ENCODE measurements around the gene PRKAB2. TPM values are rescaled to one million over a fixed set of nuclear protein-coding genes. Genes with fewer than 3 reads are reported as not detected.

Gene PRKAB2
- total RNA-seq, 1 experiment from 2014 or later, result 17.8 TPM

- no peak overlapping the region for H3K18ac ChIP-seq (ENCODE audit: insufficient read length, low read depth, low read length)
- H3K79me1 ChIP-seq (ENCODE audit: insufficient read depth, low read depth, low read length, poor library complexity, severe bottlenecking), result no peaks in the 10 kb centered on the region
- H4K91ac ChIP-seq (ENCODE audit: insufficient read length, low read depth, low read length), result no peak overlapping the region
- no peak overlapping the region for H2BK15ac ChIP-seq (ENCODE audit: low read depth, low read length)
- no peak overlapping the region for H3T11ph ChIP-seq (ENCODE audit: low read length)
- no peak overlapping the region for H3K9ac ChIP-seq (ENCODE audit: extremely low read depth, insufficient read length, low read length)
- no peak overlapping the region for H2AK5ac ChIP-seq (ENCODE audit: insufficient read length, low read length)
- no peak overlapping the region for H3K4ac ChIP-seq (ENCODE audit: low read depth, low read length)
- no peak overlapping the region for H2BK5ac ChIP-seq (ENCODE audit: insufficient read length, low read length)
- H3K27me3 Mint-ChIP-seq (ENCODE audit: low read depth), result no peaks in the 10 kb centered on the region; the same call in 1 of the 2 replicates
- no peak overlapping the region for H4K8ac ChIP-seq (replicated peaks; ENCODE audit: insufficient read length, low read depth, low read length)
- H2BK20ac ChIP-seq (ENCODE audit: low read depth, low read length, poor library complexity, severe bottlenecking), result no peak overlapping the region
- no peak overlapping the region for H2AFZ ChIP-seq (ENCODE audit: low read length)
- no peaks in the 10 kb centered on the region for H3K4me1 ChIP-seq (ENCODE audit: insufficient read depth, low read length)
- no peaks in the 10 kb centered on the region; a peak in 1 of 7 replicates for H3K36me3 Mint-ChIP-seq (ENCODE audit: insufficient read depth in 1 of 3, low read depth in 3 of 3)
- H3K4me3 Mint-ChIP-seq, result no peak overlapping the region
- no peak overlapping the region for H3K14ac ChIP-seq (ENCODE audit: insufficient read depth, low read length)
- H3K4me2 ChIP-seq (ENCODE audit: insufficient read depth, insufficient read length, low read length), result no peak overlapping the region
- H3K56ac ChIP-seq (ENCODE audit: insufficient read length, low read depth, low read length), result no peak overlapping the region
- no peak overlapping the region for H2BK120ac ChIP-seq (ENCODE audit: low read depth, low read length, poor library complexity, severe bottlenecking)
- no CpG with 5 or more reads among the region's 7 CpGs for WGBS (ENCODE audit: extremely low coverage, insufficient read length, low lambda C conversion rate)
- no peaks in the 10 kb centered on the region for H3K9me3 ChIP-seq (ENCODE audit: control insufficient read depth, low read depth, low read length)
- TF ChIP-seq CTCF (conservative IDR thresholded peaks at IDR 0.05), result no peak
- DNase-seq, result no peak
- no peaks in the 10 kb centered on the region for H3K9me3 Mint-ChIP-seq
- no peaks in the 10 kb centered on the region for H3K27me3 ChIP-seq (ENCODE audit: insufficient read depth, low read length)
- no peaks in the 10 kb centered on the region for H3K23me2 ChIP-seq (ENCODE audit: insufficient read length, low read depth, low read length, poor library complexity, severe bottlenecking)
- H3K23ac ChIP-seq (ENCODE audit: insufficient read length, low read depth, low read length), result no peak overlapping the region
- no peak overlapping the region for H3K27ac Mint-ChIP-seq
- no peaks in the 10 kb centered on the region for H3K4me1 Mint-ChIP-seq
- no peaks in the 10 kb centered on the region for H4K20me1 ChIP-seq (ENCODE audit: control insufficient read depth, insufficient read depth, insufficient read length)
- H2BK12ac ChIP-seq (ENCODE audit: insufficient read length, low read depth, low read length), result no peak overlapping the region
- no peaks in the 10 kb centered on the region for H3K79me2 ChIP-seq (ENCODE audit: insufficient read depth, low read length)
- no peak overlapping the region for H3K27ac ChIP-seq (ENCODE audit: insufficient read length, low read depth, low read length)
- no peak overlapping the region for H4K5ac ChIP-seq (ENCODE audit: insufficient read length, low read depth, low read length)
These were observed 36.3 kb upstream of the PRKAB2 start for GRCh38 chr1:147208619-147209018.
